ENCODE measurements around the gene RACK1.
"Not testable (repeated sequence)": the region's sequence is repeated elsewhere in the genome, so short reads cannot be mapped to it uniquely, and the experiment has no call there.

RACK1 gene

GRCh38 chr5:181210698-181211097 lies 33.0 kb downstream of the RACK1 start:
- H3K4me3 ChIP-seq (ENCODE audit: low read length); H2AFZ ChIP-seq (ENCODE audit: low read depth, low read length); H3K36me3 ChIP-seq (ENCODE audit: insufficient read depth, low read length); H3K9me3 ChIP-seq (ENCODE audit: low read length); H3K4me1 ChIP-seq (ENCODE audit: insufficient read depth, low read length): not testable (repeated sequence)
- peaks cover 16% of the 10 kb centered on the region for H3K27me3 ChIP-seq (ENCODE audit: insufficient read depth, low read length)

GRCh38 chr5:181210148-181210547 lies 33.6 kb downstream of the RACK1 start:
- H3K9me3 ChIP-seq (ENCODE audit: low read length); H3K4me1 ChIP-seq (ENCODE audit: insufficient read depth, low read length); H2AFZ ChIP-seq (ENCODE audit: low read depth, low read length); H3K36me3 ChIP-seq (ENCODE audit: insufficient read depth, low read length); H3K4me3 ChIP-seq (ENCODE audit: low read length): not testable (repeated sequence)
- peaks cover 16% of the 10 kb centered on the region for H3K27me3 ChIP-seq (ENCODE audit: insufficient read depth, low read length)

- not testable (repeated sequence) for H3K9me3 ChIP-seq (ENCODE audit: low read length); H3K36me3 ChIP-seq (ENCODE audit: insufficient read depth, low read length); H2AFZ ChIP-seq (ENCODE audit: low read depth, low read length); H3K4me3 ChIP-seq (ENCODE audit: low read length)
- H3K27me3 ChIP-seq (ENCODE audit: insufficient read depth, low read length) = peaks cover 18% of the 10 kb centered on the region
- peaks cover 11% of the 10 kb centered on the region for H3K4me1 ChIP-seq (ENCODE audit: insufficient read depth, low read length)
Measured at GRCh38 chr5:181209006-181209405, 34.7 kb downstream of the RACK1 start.

GRCh38 chr5:181207960-181208253 lies 35.8 kb downstream of the RACK1 start:
- Histone ChIP-seq H3K4me1 (ENCODE audit: insufficient read depth, low read length) (peaks cover 11% of the 10 kb centered on the region), H3K27me3 (ENCODE audit: insufficient read depth, low read length) (peaks cover 27% of the 10 kb centered on the region), H3K9me3 (ENCODE audit: low read length) (no peaks in the 10 kb centered on the region), H3K4me3 (ENCODE audit: low read length) (peak overlapping the region; percentile 78), H2AFZ (ENCODE audit: low read depth, low read length) (no peak overlapping the region), H3K36me3 (ENCODE audit: insufficient read depth, low read length) (no peaks in the 10 kb centered on the region)

GRCh38 chr5:181207214-181207959 lies 36.3 kb downstream of the RACK1 start:
- Histone ChIP-seq H3K36me3 (ENCODE audit: insufficient read depth, low read length) (no peaks in the 10 kb centered on the region), H3K4me1 (ENCODE audit: insufficient read depth, low read length) (peaks cover 11% of the 10 kb centered on the region), H3K4me3 (ENCODE audit: low read length) (peak overlapping the region; percentile 78), H3K27me3 (ENCODE audit: insufficient read depth, low read length) (peaks cover 26% of the 10 kb centered on the region), H2AFZ (ENCODE audit: low read depth, low read length) (peak overlapping the region; percentile 41), H3K9me3 (ENCODE audit: low read length) (no peaks in the 10 kb centered on the region)

GRCh38 chr5:181205761-181206649 lies 37.7 kb downstream of the RACK1 start:
- Histone ChIP-seq H3K27me3 (ENCODE audit: insufficient read depth, low read length) (peaks cover 26% of the 10 kb centered on the region), H3K36me3 (ENCODE audit: insufficient read depth, low read length) (no peaks in the 10 kb centered on the region), H2AFZ (ENCODE audit: low read depth, low read length) (peak overlapping the region; percentile 80), H3K4me1 (ENCODE audit: insufficient read depth, low read length) (peaks cover 11% of the 10 kb centered on the region), H3K4me3 (ENCODE audit: low read length) (peak overlapping the region; percentile 78), H3K9me3 (ENCODE audit: low read length) (no peaks in the 10 kb centered on the region)

- Histone ChIP-seq H3K36me3 (ENCODE audit: insufficient read depth, low read length) (no peaks in the 10 kb centered on the region), H3K9me3 (ENCODE audit: low read length) (no peaks in the 10 kb centered on the region), H2AFZ (ENCODE audit: low read depth, low read length) (peak within 1 kb of the TSS; percentile 80), H3K4me1 (ENCODE audit: insufficient read depth, low read length) (peaks cover 11% of the 10 kb centered on the region), H3K4me3 (ENCODE audit: low read length) (peak within 1 kb of the TSS; percentile 78), H3K27me3 (ENCODE audit: insufficient read depth, low read length) (peaks cover 33% of the 10 kb centered on the region)
Measured at GRCh38 chr5:181204826-181205760, 38.6 kb downstream of the RACK1 start, which contains the start of gene TRIM7. TSS of gene TRIM7 (minus strand) at chr5:181205196. CDS start at chr5:181205110, 86 bp downstream.

- Histone ChIP-seq H3K9me3 (ENCODE audit: low read length) (no peaks in the 10 kb centered on the region), H3K4me3 (ENCODE audit: low read length) (peak overlapping the region; percentile 78)
Measured at GRCh38 chr5:181204113-181204825, 39.4 kb downstream of the RACK1 start.

GRCh38 chr5:181203777-181204112 lies 40.0 kb downstream of the RACK1 start:
- Histone ChIP-seq H2AFZ (ENCODE audit: low read depth, low read length) (peak overlapping the region; percentile 22), H3K4me1 (ENCODE audit: insufficient read depth, low read length) (peaks cover 11% of the 10 kb centered on the region), H3K36me3 (ENCODE audit: insufficient read depth, low read length) (no peaks in the 10 kb centered on the region), H3K27me3 (ENCODE audit: insufficient read depth, low read length) (peaks cover 46% of the 10 kb centered on the region), H3K9me3 (ENCODE audit: low read length) (no peaks in the 10 kb centered on the region), H3K4me3 (ENCODE audit: low read length) (peak overlapping the region; percentile 78)

More at GRCh38 chr5:181204113-181204825, 39.4 kb downstream of the RACK1 start:
- Histone ChIP-seq H2AFZ (ENCODE audit: low read depth, low read length) (peak overlapping the region; percentile 80), H3K36me3 (ENCODE audit: insufficient read depth, low read length) (no peaks in the 10 kb centered on the region), H3K4me1 (ENCODE audit: insufficient read depth, low read length) (peaks cover 11% of the 10 kb centered on the region), H3K27me3 (ENCODE audit: insufficient read depth, low read length) (peaks cover 41% of the 10 kb centered on the region)

GRCh38 chr5:181203093-181203711 lies 40.5 kb downstream of the RACK1 start:
- H3K4me3 ChIP-seq (ENCODE audit: low read length) = no peak overlapping the region

GRCh38 chr5:181200816-181201215 lies 42.9 kb downstream of the RACK1 start:
- Histone ChIP-seq H2AFZ (ENCODE audit: low read depth, low read length) (no peak overlapping the region), H3K9me3 (ENCODE audit: low read length) (no peaks in the 10 kb centered on the region), H3K36me3 (ENCODE audit: insufficient read depth, low read length) (no peaks in the 10 kb centered on the region), H3K27me3 (ENCODE audit: insufficient read depth, low read length) (peaks cover 54% of the 10 kb centered on the region), H3K4me1 (ENCODE audit: insufficient read depth, low read length) (peaks cover 8% of the 10 kb centered on the region), H3K4me3 (ENCODE audit: low read length) (no peak overlapping the region)

More at GRCh38 chr5:181203093-181203711, 40.5 kb downstream of the RACK1 start:
- no peaks in the 10 kb centered on the region for H3K9me3 ChIP-seq (ENCODE audit: low read length)
- peaks cover 11% of the 10 kb centered on the region for H3K4me1 ChIP-seq (ENCODE audit: insufficient read depth, low read length)
- peaks cover 51% of the 10 kb centered on the region for H3K27me3 ChIP-seq (ENCODE audit: insufficient read depth, low read length)
- H3K36me3 ChIP-seq (ENCODE audit: insufficient read depth, low read length) = no peaks in the 10 kb centered on the region
- no peak overlapping the region for H2AFZ ChIP-seq (ENCODE audit: low read depth, low read length)

Data from neuron (in vitro differentiated cells).